GM19099 (cell line): Measurements from ENCODE around the gene LRRTM3.

ENCODE experiments used
- POLR2A ChIP-seq: IDR thresholded peaks from 3 replicates; pipeline ENCODE4 v1.6.1; 2011; ENCODE audit warnings: low read depth; ENCODE audit not compliant: insufficient read length; ENCODE audit errors: extremely low read depth

The LRRTM3 gene

DNA sequence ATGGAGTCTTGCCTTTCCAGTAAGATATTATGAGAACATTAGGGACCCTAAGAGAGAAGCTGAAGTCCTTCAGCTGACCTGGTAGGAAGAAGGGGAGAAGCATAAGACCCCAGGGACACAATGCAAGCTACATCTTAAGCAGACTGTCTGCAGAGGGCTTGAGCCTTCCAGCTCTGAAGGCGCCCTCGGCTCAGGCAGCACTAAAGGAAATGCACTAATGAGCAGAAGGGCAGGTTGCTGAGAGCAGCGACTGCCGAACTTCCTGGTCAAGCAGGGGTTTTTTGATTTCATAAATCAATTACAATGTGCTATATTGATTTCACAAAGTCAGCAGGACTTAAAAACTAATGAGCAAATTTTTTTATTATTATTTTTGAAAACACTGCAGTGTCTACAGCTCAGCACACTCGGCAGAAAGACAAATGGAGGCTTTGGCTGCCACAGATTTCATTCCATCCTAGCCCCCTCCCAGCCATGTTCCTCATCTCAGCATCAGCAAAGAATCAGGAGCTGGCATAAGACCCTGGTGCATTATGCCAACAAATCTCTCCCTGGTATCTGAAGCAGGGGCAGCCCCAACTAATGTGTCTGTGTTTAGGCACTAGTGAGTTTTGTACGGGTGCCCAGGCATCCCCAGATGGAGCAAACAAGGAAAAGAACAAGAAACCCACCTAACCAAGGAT is 57.1 kb downstream of the LRRTM3 start:
- TF ChIP-seq POLR2A: no peak

DNA sequence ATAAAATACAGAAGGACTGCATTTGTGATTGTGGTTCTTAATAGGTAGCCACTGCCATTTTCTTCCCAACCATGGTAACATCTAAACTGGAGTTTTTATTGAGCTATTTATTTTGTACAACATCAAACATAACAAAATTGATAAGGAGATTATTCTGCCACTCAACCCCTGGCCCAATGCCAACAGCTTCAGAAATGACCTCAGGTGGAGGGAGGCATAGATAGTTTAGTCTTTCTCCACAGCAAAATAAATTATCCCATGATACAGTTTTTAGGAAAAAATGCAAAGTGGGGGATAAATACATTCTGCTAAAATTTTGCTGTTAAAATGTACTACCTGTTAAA is 57.6 kb downstream of the LRRTM3 start:
- TF ChIP-seq POLR2A: no peak

DNA sequence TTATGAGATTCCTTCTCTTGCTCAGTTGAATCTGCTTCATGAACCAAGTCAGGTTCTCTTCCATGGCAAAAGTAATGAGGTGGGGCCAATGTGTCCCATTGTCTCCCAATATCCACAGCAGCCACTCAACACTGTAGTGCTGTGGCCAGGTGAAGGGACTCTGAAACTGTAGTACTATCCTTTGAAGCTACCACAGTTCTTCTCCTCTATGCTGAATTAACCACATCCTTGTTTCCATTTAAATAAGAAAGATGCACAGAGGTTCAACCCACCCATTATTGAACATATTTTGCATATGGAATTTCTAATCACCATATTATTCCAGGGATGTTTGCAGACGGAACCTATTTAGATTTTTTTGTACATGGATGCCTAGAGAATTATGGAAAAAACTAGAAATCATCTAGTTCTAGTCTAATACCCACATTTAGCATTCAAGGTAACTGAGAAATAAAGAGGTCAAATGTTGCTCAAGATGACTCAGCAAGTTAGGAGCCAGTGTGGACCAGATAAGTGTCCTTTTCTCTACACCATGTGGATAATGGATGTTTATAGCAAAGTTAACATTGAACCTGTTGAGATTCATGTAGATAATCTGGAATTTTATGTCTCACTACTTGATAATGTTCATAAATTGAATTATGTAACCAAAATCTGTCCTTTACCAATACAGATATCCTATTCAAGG is 64.5 kb downstream of the LRRTM3 start:
- no peak for TF ChIP-seq POLR2A

DNA sequence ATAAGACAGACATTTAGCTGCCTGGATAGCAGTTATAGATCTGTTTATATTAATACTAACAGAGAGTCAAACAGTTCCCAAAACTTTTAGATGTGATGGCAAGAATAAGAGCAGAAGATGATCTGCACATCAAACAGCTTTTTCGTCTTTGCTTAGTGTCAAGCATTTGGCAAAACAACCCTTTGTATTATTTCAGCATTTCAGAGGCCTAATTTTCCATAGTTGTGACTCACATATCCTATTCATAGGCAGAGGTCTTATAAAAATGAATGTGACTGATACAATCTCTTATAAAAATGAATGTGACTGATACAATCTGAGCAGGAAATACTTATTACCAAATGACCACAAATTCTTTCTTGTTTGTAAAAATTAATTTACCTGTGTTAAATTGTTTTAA is 71.2 kb downstream of the LRRTM3 start:
- no peak for TF ChIP-seq POLR2A

DNA sequence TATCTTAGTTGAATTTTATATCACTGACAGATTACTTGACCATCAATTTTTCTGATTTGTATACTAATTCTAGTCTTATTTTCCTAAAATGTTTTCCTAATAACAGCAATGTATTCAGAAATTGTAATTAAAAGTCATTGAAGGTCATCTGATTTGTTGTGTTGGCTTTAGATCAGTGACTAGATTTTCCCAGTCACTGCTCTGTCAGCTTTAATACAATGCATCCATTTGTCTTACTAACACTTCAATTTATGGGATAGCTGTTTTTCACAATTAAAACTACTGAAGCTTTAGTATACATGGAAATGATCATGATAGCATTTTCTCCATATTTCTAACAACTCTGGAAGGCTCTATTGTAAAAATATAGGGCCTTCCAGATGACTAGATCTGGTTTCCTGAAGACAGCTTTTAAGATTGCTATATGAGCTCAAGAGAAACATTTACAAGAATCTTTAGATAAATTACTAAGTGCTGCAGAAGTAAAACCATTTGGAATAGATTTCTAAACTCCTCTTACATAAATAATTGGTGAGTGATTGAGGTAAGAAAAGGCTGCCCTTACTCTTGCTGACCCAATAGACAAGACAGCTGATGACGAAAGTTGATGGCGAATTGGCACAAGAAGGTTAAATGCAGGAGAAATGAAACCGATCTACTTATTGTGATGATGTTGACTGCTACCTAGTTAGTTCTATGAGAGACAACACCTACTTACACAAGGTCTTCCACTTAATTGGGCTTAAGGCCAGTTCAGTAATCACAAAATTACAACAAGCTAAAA is 74.1 kb downstream of the LRRTM3 start:
- TF ChIP-seq POLR2A: no peak

DNA sequence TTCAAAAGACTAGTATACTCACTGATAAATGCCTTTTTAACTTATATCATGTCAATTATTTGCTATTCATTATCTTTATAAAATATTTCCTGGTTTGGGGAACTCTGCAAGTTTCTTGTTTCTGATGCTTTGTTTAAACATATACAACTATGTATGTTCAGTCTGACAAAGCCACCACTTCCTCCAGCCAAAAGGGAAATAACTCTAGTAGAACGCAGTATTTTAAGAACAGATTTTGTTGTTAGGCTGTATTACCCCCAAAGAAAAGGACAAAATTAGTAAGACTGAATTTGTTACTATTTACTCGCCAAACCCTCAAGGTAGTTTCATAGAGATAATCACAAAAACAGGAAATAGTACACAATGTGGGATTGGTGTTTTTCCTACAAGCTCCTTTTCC is 78.9 kb downstream of the LRRTM3 start:
- TF ChIP-seq POLR2A: no peak

DNA sequence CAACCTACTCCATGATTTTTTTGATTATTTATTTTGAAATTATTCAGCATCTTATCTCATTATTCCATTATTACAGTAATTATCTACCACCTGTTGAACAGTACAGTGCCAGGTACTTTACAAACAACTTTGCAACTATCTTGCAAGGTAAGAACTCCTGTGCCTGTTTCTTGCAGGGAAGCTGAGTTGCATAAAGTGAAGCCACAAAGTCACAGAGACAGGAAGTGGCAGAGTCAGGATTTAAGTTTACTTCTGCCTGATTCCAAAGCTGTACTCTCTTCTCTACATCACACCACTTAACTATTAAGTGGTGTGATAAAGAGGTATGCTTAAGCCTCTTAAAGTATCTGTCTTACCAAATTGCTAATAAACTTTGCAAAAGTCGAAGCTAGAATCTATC is 80.1 kb downstream of the LRRTM3 start:
- no peak for TF ChIP-seq POLR2A

DNA sequence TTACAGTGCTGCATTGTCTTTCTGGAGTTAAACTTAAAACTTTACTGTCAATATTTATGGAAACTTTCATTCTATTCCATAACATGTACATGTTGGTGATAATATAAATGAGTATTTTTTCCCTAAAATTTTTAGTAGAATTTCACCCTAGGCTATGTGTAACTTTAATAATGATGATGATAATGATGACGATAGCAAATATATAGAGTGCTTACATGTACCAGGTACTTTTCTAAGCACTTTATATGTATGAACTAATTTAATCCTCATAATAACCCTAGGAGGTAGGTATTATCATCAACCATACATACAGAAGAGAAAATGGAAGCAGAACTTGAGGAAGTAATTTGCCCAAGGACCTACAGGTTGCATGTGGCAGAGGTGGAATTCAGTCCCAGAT is 85.6 kb downstream of the LRRTM3 start:
- no peak for TF ChIP-seq POLR2A

DNA sequence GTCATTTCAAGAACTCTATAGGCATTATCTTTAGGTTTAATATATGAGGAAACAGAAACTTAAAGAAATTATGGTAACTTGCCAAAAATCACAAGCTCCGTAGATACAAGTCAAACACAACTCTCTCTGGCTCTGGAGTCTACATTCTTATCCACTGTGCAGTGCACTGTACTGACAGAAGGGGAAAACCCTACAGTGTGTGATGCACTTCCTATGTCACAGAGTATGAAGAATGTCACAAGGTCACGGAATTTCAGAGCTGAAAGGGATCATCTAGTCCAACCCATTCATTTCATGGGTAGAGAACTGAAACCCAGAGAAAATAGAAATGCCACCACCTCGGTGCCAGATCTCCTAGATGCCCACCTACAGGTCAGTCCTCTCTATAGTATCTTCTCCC is 86.1 kb downstream of the LRRTM3 start:
- no peak for TF ChIP-seq POLR2A

DNA sequence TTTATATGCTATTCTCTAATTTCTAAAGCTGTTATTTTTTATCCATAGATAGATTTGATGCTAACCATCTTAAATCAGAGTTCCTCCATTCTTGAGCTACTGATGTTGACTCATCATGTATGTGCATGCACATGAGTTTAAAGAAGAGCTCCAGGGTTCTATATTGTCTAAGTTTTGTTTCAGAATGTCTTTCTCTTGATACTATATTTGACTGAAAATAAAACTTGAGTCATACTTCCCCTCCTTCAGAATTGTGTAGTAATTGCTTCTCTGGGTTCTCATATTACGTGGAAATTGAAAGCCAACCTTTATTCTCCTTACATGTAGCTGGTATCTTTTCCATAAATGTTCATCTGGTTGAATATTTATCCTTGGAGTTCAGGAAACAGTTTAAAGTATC is 89.4 kb downstream of the LRRTM3 start:
- no peak for TF ChIP-seq POLR2A

DNA sequence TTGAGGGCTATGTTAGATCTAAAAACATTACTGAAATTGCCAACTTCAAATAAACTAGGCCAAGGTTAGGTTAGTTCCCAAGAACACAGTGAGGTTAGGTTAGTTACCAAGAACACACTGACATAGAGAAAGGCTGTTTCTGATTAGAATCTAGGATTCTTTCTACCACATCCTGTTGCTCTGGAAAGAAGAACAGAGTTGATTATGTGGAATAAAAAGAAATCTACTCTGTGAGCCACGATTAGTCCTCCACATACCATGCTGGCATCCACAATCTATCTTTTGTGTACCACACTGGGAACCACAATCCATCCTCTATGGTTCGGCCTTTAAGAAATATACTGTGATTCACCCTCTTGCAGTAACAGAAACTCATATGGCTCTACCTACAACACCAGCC is 91.4 kb downstream of the LRRTM3 start:
- TF ChIP-seq POLR2A: no peak

DNA sequence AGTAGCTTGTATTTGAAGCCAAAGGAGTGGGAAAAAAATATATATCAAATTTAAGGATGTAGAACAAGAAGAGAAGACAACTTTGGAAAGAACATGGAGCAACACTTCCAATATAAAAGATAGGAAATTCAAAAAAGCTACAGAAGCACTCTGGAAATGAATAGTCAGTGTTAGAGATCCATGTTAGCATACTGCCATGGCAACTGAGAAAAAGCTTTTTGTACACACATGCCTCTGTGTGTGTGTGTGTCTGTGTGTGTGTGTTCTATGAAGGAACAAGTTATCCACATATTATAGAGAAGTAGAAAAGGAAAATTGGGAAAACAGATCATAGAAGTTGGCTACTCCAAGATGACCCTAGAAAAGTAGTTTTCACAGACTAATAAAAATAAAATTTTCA is 96.3 kb downstream of the LRRTM3 start:
- TF ChIP-seq POLR2A: no peak

DNA sequence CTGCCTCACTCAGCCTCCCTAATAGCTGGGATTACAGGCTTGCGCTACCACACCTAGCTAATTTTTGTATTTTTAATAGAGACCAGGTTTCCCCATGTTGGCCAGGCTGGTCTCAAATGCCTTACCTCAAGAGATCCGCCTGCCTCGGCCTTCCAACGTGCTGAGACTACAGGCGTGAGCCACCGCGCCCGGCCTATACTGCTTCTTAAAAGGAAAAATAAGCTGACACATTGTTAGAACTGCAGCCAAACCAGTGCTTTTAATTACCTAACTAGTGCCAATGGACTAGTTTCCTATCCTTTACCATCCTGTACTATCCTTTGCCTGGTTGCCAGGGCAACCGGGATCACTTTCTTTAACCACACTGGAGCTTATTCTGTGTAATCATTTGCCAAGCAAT is 108.0 kb downstream of the LRRTM3 start:
- TF ChIP-seq POLR2A: no peak

DNA sequence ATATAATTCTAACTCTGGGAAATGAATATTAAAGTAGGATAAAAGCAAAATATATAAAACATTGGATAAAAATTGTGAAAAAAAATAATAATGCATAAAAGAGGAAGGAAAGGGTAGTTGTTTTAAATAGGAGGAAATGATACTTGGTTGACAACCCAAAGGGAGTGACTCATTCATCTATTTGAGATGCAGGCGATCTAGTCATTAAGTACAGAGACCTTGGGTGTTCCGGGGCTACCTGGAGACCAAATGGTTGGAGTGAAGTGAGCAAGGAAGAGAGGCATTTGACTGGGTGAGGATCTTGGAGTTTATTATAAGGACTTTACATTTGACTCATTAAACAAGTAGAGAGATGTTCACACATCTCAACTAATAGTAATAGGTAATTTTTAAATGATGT is 111.0 kb downstream of the LRRTM3 start:
- TF ChIP-seq POLR2A: no peak

DNA sequence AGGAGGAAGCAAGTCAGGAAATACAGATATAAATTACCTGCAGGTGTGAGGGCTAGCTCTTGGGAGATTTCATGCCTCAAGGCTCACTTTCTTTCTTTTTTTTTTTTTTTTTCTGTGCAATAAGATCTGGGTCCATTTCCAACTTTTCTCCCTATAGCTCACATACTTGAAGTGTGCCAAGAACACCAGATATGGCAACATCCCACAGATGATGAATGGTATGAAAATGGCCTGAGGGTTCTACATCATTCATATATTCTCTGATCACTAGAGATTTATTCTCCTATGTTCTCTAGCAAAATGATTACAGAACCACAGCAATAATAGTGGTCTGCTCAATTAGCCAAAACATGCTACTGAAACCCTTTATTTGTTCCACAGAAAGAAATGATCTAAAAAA is 117.2 kb downstream of the LRRTM3 start:
- TF ChIP-seq POLR2A: no peak

DNA sequence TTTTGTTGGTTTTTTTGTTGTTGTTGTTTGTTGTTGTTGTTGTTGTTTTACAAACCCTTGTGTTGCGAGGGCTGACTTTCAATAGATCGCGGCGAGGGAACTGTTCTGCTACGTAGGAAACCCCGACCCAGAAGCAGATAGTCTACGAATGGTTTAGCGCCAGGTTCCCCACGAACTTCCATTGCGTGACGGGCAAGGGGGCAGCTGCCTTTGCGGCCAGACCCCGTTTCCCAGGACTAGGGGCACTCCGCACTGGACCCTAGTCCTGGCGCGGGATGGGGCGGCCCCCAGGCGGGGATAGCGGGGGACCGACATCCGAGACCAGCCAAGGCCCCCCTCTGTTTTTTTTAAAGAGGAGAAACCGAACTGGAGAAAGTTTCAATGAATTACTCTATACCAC is 119.6 kb downstream of the LRRTM3 start:
- no peak for TF ChIP-seq POLR2A

DNA sequence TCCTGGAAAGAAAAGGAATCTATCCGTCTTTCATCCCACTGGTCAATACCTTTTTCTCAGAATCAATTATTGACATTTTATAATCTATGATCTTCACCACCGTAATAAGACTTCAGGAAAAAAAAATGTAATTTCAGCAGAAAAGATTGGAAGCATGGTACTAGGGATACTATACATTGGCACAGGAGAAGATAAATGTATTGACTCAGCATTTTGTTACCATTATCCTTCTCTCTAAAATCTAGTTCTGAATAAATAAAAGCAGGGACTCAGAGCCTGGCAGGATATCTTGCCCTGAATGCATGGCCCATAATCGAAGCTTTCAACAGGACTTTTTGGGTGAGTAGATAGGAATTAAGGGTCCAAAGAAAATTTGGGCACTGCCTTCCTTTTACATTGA is 120.7 kb downstream of the LRRTM3 start:
- TF ChIP-seq POLR2A: no peak

DNA sequence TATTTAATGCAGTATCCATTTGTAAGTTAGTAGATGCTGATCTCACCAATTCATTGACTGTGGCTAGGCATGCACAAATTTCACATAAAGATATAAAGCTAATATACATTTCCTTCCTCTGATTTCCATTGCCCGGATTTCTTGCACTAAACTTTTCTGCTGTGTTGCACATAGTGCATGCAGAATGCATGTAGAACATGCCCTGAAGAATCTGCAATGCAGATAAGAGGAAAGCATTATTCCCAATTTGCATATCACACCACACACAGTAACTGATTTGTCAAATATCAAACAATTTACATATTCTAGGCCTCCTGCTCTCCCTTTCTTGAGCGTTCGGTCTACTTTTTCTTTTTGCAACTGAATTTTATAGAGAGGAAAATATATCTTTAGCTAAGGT is 124.2 kb downstream of the LRRTM3 start:
- no peak for TF ChIP-seq POLR2A
